Cerebellar nuclear complex (tissue), 1 donor: ENCODE measurements around the gene EGR4.

ENCODE experiments used
- DNase-seq, 2 experiments: peaks; one replicate each; lab custom pipeline; 2025; lab: John Stamatoyannopoulos, UW

The EGR4 gene

DNA sequence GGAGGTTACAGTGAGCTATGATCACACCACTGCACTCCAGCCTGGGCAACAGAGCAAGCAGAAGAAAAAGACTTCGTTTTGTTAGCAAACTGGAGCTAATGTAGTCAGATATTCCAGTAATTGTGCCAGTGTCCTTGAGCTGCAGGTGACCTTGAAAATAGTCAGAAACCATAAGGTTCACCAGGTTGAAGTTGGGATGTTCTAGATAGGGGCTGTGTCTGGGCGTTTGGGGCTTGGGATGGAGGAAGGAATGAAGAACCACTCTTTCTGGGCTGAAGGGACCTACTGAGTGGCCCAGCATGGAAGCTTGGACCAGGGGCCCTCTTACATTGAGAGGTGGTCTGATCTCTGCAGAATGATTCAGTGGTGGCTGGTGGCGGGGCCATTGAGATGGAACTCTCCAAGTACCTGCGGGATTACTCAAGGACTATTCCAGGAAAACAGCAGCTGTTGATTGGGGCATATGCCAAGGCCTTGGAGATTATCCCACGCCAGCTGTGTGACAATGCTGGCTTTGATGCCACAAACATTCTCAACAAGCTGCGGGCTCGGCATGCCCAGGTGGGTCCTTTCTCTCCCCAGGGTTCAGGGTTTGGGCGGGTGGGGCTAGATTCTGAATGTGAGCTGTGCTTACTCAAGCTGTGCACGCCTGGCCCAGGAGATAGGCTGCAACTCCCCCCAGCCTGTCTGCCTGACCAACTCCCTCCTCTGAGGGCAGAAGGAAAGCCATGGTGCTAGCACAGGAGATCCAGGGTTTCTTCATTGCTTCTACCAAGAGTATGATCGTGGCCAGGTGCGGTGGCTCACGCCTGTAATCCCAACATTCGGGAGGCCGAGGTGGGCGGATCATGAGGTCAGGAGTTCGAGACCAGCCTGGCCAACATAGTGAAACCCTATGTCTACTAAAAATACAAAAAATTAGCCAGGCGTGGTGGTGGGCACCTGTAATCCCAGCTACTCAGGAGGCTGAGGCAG lies 42.2 kb downstream of the EGR4 start:
- DNase-seq = no peak

DNA sequence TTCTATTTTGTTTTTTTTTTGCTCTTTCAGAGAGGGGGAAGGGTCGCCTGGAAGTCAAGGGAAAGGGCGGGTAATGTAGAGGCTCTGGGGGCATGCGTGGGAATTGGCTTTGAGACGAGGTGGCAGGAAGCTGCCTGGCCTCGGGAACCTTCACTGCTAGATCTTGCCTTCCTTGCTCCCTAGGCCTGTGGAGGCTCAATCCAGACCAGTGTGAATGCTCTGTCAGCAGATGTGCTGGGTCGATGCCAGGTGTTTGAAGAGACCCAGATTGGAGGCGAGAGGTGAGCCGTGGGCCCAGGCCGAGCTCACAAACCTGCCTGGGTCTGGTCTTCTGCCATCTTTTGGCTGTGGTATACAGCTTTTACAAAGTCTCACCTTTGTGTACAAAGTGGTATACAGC lies 43.7 kb downstream of the EGR4 start:
- DNase-seq = no peak

GRCh38 chr2:73246850-73247249 lies 46.5 kb downstream of the EGR4 start:
- no peak for DNase-seq

GRCh38 chr2:73244580-73244979 lies 48.8 kb downstream of the EGR4 start:
- DNase-seq = no peak

- peak in 1 of 2 experiments; percentile 24 for DNase-seq
These were observed 49.3 kb downstream of the EGR4 start for GRCh38 chr2:73243884-73244570.
